Neural cell (in vitro differentiated cells): ENCODE data around the gene RERE. TPM values are rescaled to one million over a fixed set of nuclear protein-coding genes. Genes with fewer than 3 reads are reported as not detected.

Experiments used
- H2AFZ ChIP-seq: fragments of 200-600, 300-800 bp; sonication (generic), shearing (Covaris generic); 2 replicates; pipeline ENCODE4 v1.6.0; 2014; ENCODE audit warnings: low read depth, mild to moderate bottlenecking, antibody characterized with exemption, low read length, moderate library complexity
- H3F3A ChIP-seq: fragments of 200-600 bp; shearing (Covaris generic); 2 replicates; pipeline ENCODE4 v1.6.1; 2016; ENCODE audit warnings: mild to moderate bottlenecking, moderate library complexity, mixed read lengths, antibody characterized with exemption, low read length; ENCODE audit not compliant: insufficient read depth, poor library complexity, severe bottlenecking
- H3K27ac ChIP-seq: fragments of 200-600, 300-800 bp; sonication (generic), shearing (Covaris generic); 2 replicates; pipeline ENCODE4 v1.5.1; 2014; ENCODE audit warnings: mild to moderate bottlenecking, low read length, moderate library complexity
- H3K27me3 ChIP-seq: fragments of 300-800, 200-600 bp; sonication (generic), shearing (Covaris generic); 2 replicates; pipeline ENCODE4 v1.6.0; 2014; ENCODE audit warnings: mild to moderate bottlenecking, low read depth, low read length, moderate library complexity; ENCODE audit not compliant: insufficient read depth
- H3K36me3 ChIP-seq: fragments of 300-800, 200-600 bp; sonication (generic), shearing (Covaris generic); 2 replicates; pipeline ENCODE4 v1.5.1; 2014; ENCODE audit warnings: mild to moderate bottlenecking, antibody characterized with exemption, low read length, moderate library complexity; ENCODE audit not compliant: insufficient read depth
- H3K4me2 ChIP-seq: fragments of 300-800, 200-600 bp; sonication (generic), shearing (Covaris generic); 2 replicates; pipeline ENCODE4 v1.6.0; 2014; ENCODE audit warnings: mild to moderate bottlenecking, low read length
- H3K4me3 ChIP-seq: fragments of 300-800, 200-600 bp; sonication (generic), shearing (Covaris generic); 2 replicates; pipeline ENCODE4 v1.5.1; 2014; ENCODE audit warnings: mild to moderate bottlenecking, low read length, moderate library complexity
- H3K79me2 ChIP-seq: fragments of 200-600 bp; shearing (Covaris generic); replicated peaks from 2 replicates; pipeline ENCODE4 v1.6.0; 2014; ENCODE audit warnings: mild to moderate bottlenecking, low read length, moderate library complexity; ENCODE audit not compliant: insufficient read depth
- H3K9ac ChIP-seq: fragments of 300-800, 200-600 bp; sonication (generic), shearing (Covaris generic); 2 replicates; pipeline ENCODE4 v1.6.1; 2016; ENCODE audit warnings: mild to moderate bottlenecking, low read length, mixed read lengths
- H3K9me2 ChIP-seq: fragments of 200-600 bp; shearing (Covaris generic); 2 replicates; pipeline ENCODE4 v1.6.1; 2016; ENCODE audit warnings: mild to moderate bottlenecking, low read length, mixed read lengths; ENCODE audit not compliant: insufficient read depth
- H3K9me3 ChIP-seq: fragments of 200-600, 300-800 bp; sonication (generic), shearing (Covaris generic); 2 replicates; pipeline ENCODE4 v1.6.1; 2016; ENCODE audit warnings: mild to moderate bottlenecking, mixed run types, low read length, moderate library complexity, mixed read lengths
- H4K20me1 ChIP-seq: fragments of 200-600 bp; shearing (Covaris generic); 2 replicates; pipeline ENCODE4 v1.6.1; 2016; ENCODE audit warnings: mild to moderate bottlenecking, mixed run types; ENCODE audit not compliant: insufficient read depth
- CTCF ChIP-seq: fragments of 450-650 bp; IDR thresholded peaks from 2 replicates; pipeline ENCODE4 v1.5.1; 2014; ENCODE audit warnings: antibody characterized with exemption, mild to moderate bottlenecking, moderate library complexity; ENCODE audit not compliant: poor library complexity, severe bottlenecking
- EP300 ChIP-seq: fragments of 450-650 bp; conservative IDR thresholded peaks from 2 replicates; pipeline ENCODE4 v1.6.1; 2014; ENCODE audit warnings: antibody characterized with exemption, mild to moderate bottlenecking, moderate library complexity; ENCODE audit not compliant: poor library complexity, severe bottlenecking
- EZH2 ChIP-seq: fragments of 200-600, 300-800 bp; shearing (Covaris generic), sonication (generic); IDR thresholded peaks from 2 replicates; pipeline ENCODE4 v1.6.1; 2014; ENCODE audit warnings: antibody characterized with exemption, low read length, borderline replicate concordance, mild to moderate bottlenecking; ENCODE audit not compliant: insufficient read depth, poor library complexity, severe bottlenecking
- MXI1 ChIP-seq: fragments of 450-650 bp; conservative IDR thresholded peaks from 2 replicates; pipeline ENCODE4 v1.6.1; 2014; ENCODE audit warnings: antibody characterized with exemption, mild to moderate bottlenecking; ENCODE audit not compliant: poor library complexity, severe bottlenecking
- POLR2AphosphoS5 ChIP-seq: IDR thresholded peaks from 2 replicates; pipeline ENCODE4 v1.6.1; 2012
- RAD21 ChIP-seq: fragments of 450-650 bp; conservative IDR thresholded peaks from 2 replicates; pipeline ENCODE4 v1.6.1; 2014; ENCODE audit warnings: antibody characterized with exemption, mild to moderate bottlenecking, moderate library complexity
- REST ChIP-seq: IDR thresholded peaks from 2 replicates; pipeline ENCODE4 v1.6.1; 2012; ENCODE audit warnings: borderline replicate concordance
- SMC3 ChIP-seq: fragments of 450-650 bp; conservative IDR thresholded peaks from 2 replicates; pipeline ENCODE4 v1.6.1; 2014; ENCODE audit warnings: antibody characterized with exemption, mild to moderate bottlenecking, moderate library complexity; ENCODE audit not compliant: poor library complexity
- TAF1 ChIP-seq: IDR thresholded peaks from 2 replicates; pipeline ENCODE4 v1.6.1; 2012; ENCODE audit warnings: low read depth
- polyA plus RNA-seq: library from polyadenylated mRNA; depleted of rRNA; stranded (reverse); fragments of >200 nt; gene quantifications from 2 replicates; pipeline ENCODE4 v1.2.3, GENCODE V29; 2014

Gene RERE
- polyA plus RNA-seq, 1 donor from 2014 or later: 21.0 TPM

GRCh38 chr1:8545078-8545477 lies 272.4 kb downstream of the RERE start:
- no peak overlapping the region for H3K4me3 ChIP-seq
- peaks cover 35% of the 10 kb centered on the region for H3K79me2 ChIP-seq
- H3K4me2 ChIP-seq: no peak overlapping the region
- H3K36me3 ChIP-seq: peaks cover 8% of the 10 kb centered on the region
- H3K27ac ChIP-seq: no peak overlapping the region
- peaks cover 3% of the 10 kb centered on the region for H3F3A ChIP-seq
- no peaks in the 10 kb centered on the region for H3K27me3 ChIP-seq
- no peak overlapping the region for H3K9ac ChIP-seq
- no peak overlapping the region for H2AFZ ChIP-seq
- TF ChIP-seq RAD21 (no peak), EZH2 (no peak), TAF1 (no peak), REST (no peak), SMC3 (no peak), EP300 (no peak)
- H3K9me3 ChIP-seq: peaks cover 6% of the 10 kb centered on the region
- H4K20me1 ChIP-seq: no peaks in the 10 kb centered on the region
- H3K9me2 ChIP-seq: no peaks in the 10 kb centered on the region

- Histone ChIP-seq H3K9me2 (no peaks in the 10 kb centered on the region), H3K79me2 (peaks cover 35% of the 10 kb centered on the region), H4K20me1 (no peaks in the 10 kb centered on the region), H2AFZ (no peak overlapping the region), H3K27me3 (no peaks in the 10 kb centered on the region), H3K4me2 (no peak overlapping the region), H3K36me3 (peaks cover 8% of the 10 kb centered on the region), H3K9ac (no peak overlapping the region), H3K27ac (no peak overlapping the region), H3K9me3 (peaks cover 6% of the 10 kb centered on the region), H3F3A (peaks cover 3% of the 10 kb centered on the region), H3K4me3 (no peak overlapping the region)
- TF ChIP-seq SMC3: no peak
- TF ChIP-seq POLR2AphosphoS5: no peak
- TF ChIP-seq CTCF: no peak
- no peak for TF ChIP-seq TAF1
- TF ChIP-seq RAD21: no peak
- TF ChIP-seq MXI1: no peak
- no peak for TF ChIP-seq EZH2
- no peak for TF ChIP-seq REST
- no peak for TF ChIP-seq EP300
Measured at GRCh38 chr1:8544644-8545043, 272.8 kb downstream of the RERE start.
